Stimulated activated CD4-positive, alpha-beta T cell treated with anti-CD3 and anti-CD28 coated beads, Interleukin-15, amount 100 ng/mL, for 24 hours (primary cell): ENCODE measurements around the gene PHB1.
A peak's percentile ranks its signal among the peaks of the same experiment; 100 is the strongest.
"Not testable (repeated sequence)": the region's sequence is repeated elsewhere in the genome, so short reads cannot be mapped to it uniquely, and the experiment has no call there.

Experiments
- DNase-seq: peaks from one replicate; pipeline ENCODE4 v3.0.0-alpha.2; 2020

The PHB1 gene

DNA sequence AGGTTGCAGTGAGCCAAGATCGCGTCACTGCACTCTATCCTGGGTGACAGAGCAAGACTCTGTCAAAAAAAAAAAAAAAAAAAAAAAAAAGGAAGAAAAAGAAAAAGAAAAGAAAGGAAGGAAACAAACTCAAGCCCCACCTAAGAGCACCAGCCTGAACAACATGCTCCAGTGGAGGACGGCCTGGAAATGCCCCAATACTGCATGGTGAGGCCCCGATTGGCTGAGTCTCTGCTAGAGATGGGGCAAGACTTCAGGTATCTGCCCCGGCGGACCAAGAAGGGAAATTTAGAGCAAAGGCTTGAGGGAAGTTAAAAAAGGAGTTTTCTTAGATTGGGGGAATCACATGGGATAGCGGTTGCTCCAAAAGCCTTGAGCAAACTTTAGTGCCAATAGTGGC is 42.3 kb downstream of the PHB1 start:
- DNase-seq: no peak

DNA sequence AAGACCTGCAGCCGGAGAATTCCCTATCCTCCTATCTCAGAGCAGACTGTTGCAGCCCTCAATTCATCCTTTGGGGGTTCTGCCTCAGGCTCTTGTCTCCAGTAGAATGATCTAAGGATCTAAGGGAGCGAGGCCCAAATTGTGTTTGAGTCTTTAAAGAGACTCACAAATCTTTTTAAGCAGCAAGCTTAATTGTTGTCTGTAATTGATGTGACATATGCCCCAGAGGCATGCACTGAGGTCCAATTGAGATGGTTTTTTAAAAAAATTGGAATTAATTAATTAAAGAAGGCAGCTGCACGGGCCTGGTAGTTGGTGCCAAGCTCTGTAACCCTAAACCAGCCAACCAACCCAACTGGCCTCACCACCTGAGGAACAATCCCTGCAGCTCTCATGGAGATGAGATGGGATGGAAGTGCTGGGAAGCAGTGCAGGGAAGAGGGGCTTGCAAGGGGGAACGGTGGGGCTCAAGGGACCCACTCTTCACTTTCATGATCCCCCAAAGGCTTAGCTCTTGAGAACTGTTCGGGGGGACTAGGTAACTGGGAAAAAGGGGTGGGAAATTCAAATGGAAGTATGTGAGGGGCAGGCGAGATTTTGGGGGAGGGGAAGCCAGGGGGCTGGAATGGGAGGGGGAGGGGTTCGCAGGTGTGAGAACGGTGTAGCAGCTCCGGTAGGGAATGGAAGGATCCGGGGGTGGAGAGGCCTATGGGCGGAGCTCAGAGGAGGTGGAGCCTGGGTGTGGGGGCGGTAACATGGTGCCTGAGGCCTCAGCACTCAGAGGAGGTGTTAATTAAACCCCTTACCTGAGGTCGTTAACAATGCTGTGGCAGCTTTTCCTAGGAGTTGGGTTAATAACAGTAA is 43.5 kb downstream of the PHB1 start:
- DNase-seq: no peak

DNA sequence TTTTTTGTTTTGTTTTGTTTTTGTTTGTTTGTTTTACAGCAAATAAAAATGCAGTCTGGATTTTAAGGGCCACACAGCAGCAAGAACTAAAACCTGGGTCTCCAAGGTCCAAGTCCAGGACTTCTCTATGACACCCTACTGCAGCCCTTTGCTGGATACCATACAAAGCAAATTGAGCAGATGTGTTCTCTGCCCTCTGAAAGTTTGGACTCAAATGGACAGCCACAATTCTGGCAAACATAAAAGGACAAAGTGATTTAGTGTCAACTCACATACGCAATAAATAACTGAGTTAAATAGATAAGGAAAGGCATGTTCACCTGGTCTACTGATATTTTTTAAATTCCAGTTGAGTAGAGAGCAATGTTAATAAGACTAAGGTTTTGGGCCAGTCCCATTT is 44.9 kb downstream of the PHB1 start:
- no peak for DNase-seq

DNA sequence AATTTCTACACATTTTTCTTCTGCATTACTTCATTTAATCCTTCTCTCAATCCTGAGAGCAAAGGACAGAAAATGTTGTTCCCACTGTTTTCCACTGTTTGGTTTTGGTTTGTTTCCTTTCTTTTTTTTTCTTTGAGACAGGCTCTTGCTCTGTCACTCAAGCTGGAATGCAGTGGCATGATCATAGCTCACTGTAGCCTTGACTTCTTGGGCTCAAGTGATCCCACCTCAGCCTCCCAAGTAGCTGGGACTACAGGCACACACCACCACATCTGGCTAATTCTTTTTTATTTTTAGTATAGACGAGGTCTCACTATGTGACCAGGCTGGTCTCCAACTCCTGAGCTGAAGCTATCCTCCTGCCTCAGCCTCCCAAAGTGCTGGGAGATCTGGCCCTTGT is 45.6 kb downstream of the PHB1 start:
- no peak for DNase-seq

GRCh38 chr17:49365667-49366066 is 49.0 kb downstream of the PHB1 start:
- DNase-seq: peak; percentile 42

GRCh38 chr17:49365126-49365525 is 49.6 kb downstream of the PHB1 start:
- DNase-seq: not testable (repeated sequence)

GRCh38 chr17:49364119-49364518 is 50.6 kb downstream of the PHB1 start:
- DNase-seq: no peak

GRCh38 chr17:49363251-49363650 is 51.4 kb downstream of the PHB1 start:
- DNase-seq: no peak

DNA sequence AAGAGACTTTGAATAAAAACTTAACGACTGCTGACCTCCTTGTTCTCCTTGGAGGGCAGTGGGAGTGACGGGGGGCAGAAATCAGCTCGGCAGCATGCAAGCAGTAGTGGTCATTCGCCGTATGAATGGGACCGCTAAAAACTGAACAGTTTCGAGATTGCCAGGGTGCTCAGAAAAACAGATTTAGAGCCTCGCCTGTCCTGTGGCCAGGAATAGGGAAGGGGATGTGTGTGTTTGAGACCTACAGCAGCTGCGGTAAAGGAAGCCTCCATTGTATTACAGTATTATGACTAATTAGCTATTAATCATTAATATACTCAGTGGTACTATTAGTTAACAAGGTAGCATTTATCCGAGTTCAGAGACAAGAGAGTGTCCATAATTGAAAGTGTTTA is 52.0 kb downstream of the PHB1 start:
- no peak for DNase-seq

- peak; percentile 91 for DNase-seq
These were observed 52.6 kb downstream of the PHB1 start, which contains the start of gene ZNF652 for GRCh38 chr17:49361902-49362722. TSS of gene ZNF652 (minus strand) at chr17:49362250. CDS start at chr17:49317725, 44,525 bp downstream.

DNA sequence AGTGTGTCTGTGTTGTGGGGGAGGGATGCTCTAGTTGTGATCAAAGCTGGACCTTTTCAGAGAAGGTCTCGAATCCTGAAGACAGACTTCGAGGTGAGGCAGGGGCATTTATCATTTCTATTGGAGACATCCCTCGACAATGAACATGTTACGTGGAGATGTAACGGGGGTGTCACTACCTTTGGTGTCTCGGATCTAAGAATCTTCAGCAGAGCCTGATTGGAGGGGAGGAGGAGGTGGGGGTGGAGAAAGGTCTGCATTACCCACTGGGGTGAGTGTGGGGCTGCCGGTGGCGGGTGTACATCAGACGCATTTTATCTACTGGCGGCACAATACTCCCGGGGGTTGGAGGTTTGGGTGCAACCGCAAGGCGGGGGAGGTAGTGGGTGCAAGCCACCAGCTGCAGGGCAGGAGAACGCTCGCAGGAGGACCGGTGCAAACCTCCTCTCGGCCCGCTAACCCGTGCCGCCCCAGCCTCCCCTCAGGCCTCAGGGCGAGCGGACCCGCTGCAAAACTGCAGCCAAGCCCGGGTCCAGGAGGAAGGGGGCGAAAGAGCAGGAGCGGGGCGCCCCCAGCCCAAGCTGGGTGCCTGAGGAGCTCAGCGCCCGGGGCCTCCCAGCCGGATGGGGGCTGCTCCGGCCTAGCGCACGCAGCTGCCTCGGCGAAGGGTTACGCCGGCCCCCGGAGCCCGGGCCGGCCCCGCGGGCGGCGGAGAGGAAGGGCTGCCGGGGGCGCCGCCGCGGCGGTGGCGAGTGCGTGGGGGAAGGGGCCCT is 53.4 kb downstream of the PHB1 start:
- DNase-seq: peak; percentile 72

GRCh38 chr17:49360796-49361128 is 53.9 kb downstream of the PHB1 start:
- DNase-seq: peak; percentile 60

- DNase-seq: peak; percentile 9
These were observed 54.5 kb downstream of the PHB1 start for GRCh38 chr17:49359990-49360795.

GRCh38 chr17:49358641-49359247 is 55.9 kb downstream of the PHB1 start:
- peak; percentile 18 for DNase-seq

GRCh38 chr17:49357516-49357915 is 57.2 kb downstream of the PHB1 start:
- DNase-seq: no peak

GRCh38 chr17:49356320-49356719 is 58.4 kb downstream of the PHB1 start:
- no peak for DNase-seq
